Fibroblast of lung (primary cell): ENCODE measurements around the gene NR3C1. TPM values are rescaled to one million over a fixed set of nuclear protein-coding genes. Genes with fewer than 3 reads are reported as not detected.

Experiments used
- DNase-seq, 2 donors: peaks; one replicate each; pipeline versions ENCODE4 v3.0.0 to v3.0.0-alpha.2; 2010; ENCODE audit warnings: low read depth in 2 of 2
- H2AFZ ChIP-seq: 2 replicates; pipeline ENCODE4 v1.5.1; 2012; ENCODE audit warnings: low read length, control low read depth, inconsistent platforms
- H3K27ac ChIP-seq: 2 replicates; pipeline ENCODE4 v1.5.1; 2011; ENCODE audit warnings: low read length, control low read depth; ENCODE audit not compliant: insufficient read depth
- H3K27me3 ChIP-seq: 2 replicates; pipeline ENCODE4 v1.5.1; 2011; ENCODE audit warnings: mild to moderate bottlenecking, low read length; ENCODE audit not compliant: control insufficient read depth, insufficient read depth
- H3K36me3 ChIP-seq: 2 replicates; pipeline ENCODE4 v1.5.1; 2011; ENCODE audit warnings: low read length; ENCODE audit not compliant: control insufficient read depth, insufficient read depth
- H3K4me1 ChIP-seq: 2 replicates; pipeline ENCODE4 v1.5.1; 2011; ENCODE audit warnings: low read length; ENCODE audit not compliant: control insufficient read depth, insufficient read depth; ENCODE audit errors: extremely low read depth
- H3K4me2 ChIP-seq: 2 replicates; pipeline ENCODE4 v1.5.1; 2011; ENCODE audit warnings: low read length, control low read depth; ENCODE audit not compliant: insufficient read depth; ENCODE audit errors: extremely low read depth
- H3K4me3 ChIP-seq, 4 experiments: fragments of 200-600 bp in 1 of 4; sonication (generic) in 1 of 4; replicated peaks in 1 of 4; 2 replicates each; pipeline ENCODE4 v1.5.1; 2011 to 2016; ENCODE audit warnings: low read length in 4 of 4, low read depth in 3 of 4, mild to moderate bottlenecking in 3 of 4, control low read depth in 2 of 4, inconsistent platforms in 1 of 4, mixed read lengths in 1 of 4; ENCODE audit not compliant: insufficient read depth in 1 of 4; ENCODE audit errors: control extremely low read depth in 1 of 4
- H3K79me2 ChIP-seq: 2 replicates; pipeline ENCODE4 v1.5.1; 2012; ENCODE audit warnings: mild to moderate bottlenecking, low read length, inconsistent platforms; ENCODE audit not compliant: control insufficient read depth, insufficient read depth
- H3K9ac ChIP-seq: 2 replicates; pipeline ENCODE4 v1.5.1; 2011; ENCODE audit warnings: mild to moderate bottlenecking, low read length, control low read depth; ENCODE audit not compliant: insufficient read depth
- H3K9me3 ChIP-seq: 2 replicates; pipeline ENCODE4 v1.5.1; 2012; ENCODE audit warnings: low read depth, low read length; ENCODE audit not compliant: control insufficient read depth, insufficient read depth
- H4K20me1 ChIP-seq: 2 replicates; pipeline ENCODE4 v1.5.1; 2011; ENCODE audit warnings: low read length; ENCODE audit not compliant: control insufficient read depth, insufficient read depth; ENCODE audit errors: extremely low read depth
- CTCF ChIP-seq, 2 donors: IDR thresholded peaks in 1 of 2; conservative IDR thresholded peaks in 1 of 2; 1 replicate in 1 of 2; 2 replicates in 1 of 2; pipeline ENCODE4 v1.5.1; 2011 to 2012; ENCODE audit warnings: low read length in 2 of 2, control low read depth in 1 of 2, inconsistent platforms in 1 of 2, low read depth in 1 of 2, mild to moderate bottlenecking in 1 of 2
- EZH2 ChIP-seq: IDR thresholded peaks from 2 replicates; pipeline ENCODE4 v1.5.1; 2012; ENCODE audit warnings: low read length, control low read depth, mild to moderate bottlenecking; ENCODE audit errors: missing control alignments
- polyA plus RNA-seq, 2 donors: library from polyadenylated mRNA; depleted of rRNA in 1 of 2; stranded (reverse) in 1 of 2; unstranded in 1 of 2; fragments of >200 nt; gene quantifications; 2 replicates each; pipeline ENCODE4 v1.2.1, GENCODE V29; 2011 to 2012; ENCODE audit warnings: missing spikeins in 1 of 2
- total RNA-seq: library from RNA; depleted of rRNA; stranded (reverse); fragments of >200 nt; gene quantifications from 2 replicates; pipeline ENCODE4 v1.2.1, GENCODE V29; 2014

Gene NR3C1
- total and polyA plus RNA-seq, 2 donors (not counting 1 experiment from before 2014, with no cell fraction given): 85.3 to 126 TPM

- H3K27ac ChIP-seq: no peak overlapping the region
- H3K4me2 ChIP-seq: no peak overlapping the region
- H3K27me3 ChIP-seq: no peaks in the 10 kb centered on the region
- peaks cover 13% of the 10 kb centered on the region for H3K4me1 ChIP-seq
- no peak overlapping the region for H3K9ac ChIP-seq
- H3K36me3 ChIP-seq: no peaks in the 10 kb centered on the region
- no peaks in the 10 kb centered on the region for H3K9me3 ChIP-seq
- TF ChIP-seq CTCF (conservative IDR thresholded peaks at IDR 0.05 in 1 of 2, IDR thresholded peaks at IDR 0.05 in 1 of 2; ENCODE audit: low read depth in 1 of 2, low read length in 2 of 2): no peak
- TF ChIP-seq EZH2: no peak
- H3K79me2 ChIP-seq: no peaks in the 10 kb centered on the region
- H3K4me3 ChIP-seq: no peak overlapping the region
- H4K20me1 ChIP-seq: no peaks in the 10 kb centered on the region
- DNase-seq: no peak
- no peak overlapping the region for H2AFZ ChIP-seq
These were observed 165.8 kb downstream of the NR3C1 start for GRCh38 chr5:143237664-143238063.

GRCh38 chr5:143236682-143237081 lies 166.8 kb downstream of the NR3C1 start:
- TF ChIP-seq EZH2 (no peak), CTCF (conservative IDR thresholded peaks at IDR 0.05 in 1 of 2, IDR thresholded peaks at IDR 0.05 in 1 of 2; ENCODE audit: low read depth in 1 of 2, low read length in 2 of 2) (no peak)
- no peaks in the 10 kb centered on the region for H3K9me3 ChIP-seq
- H2AFZ ChIP-seq: no peak overlapping the region
- no peaks in the 10 kb centered on the region for H4K20me1 ChIP-seq
- no peak overlapping the region for H3K4me2 ChIP-seq
- H3K4me1 ChIP-seq: peaks cover 9% of the 10 kb centered on the region
- H3K9ac ChIP-seq: no peak overlapping the region
- no peak overlapping the region for H3K4me3 ChIP-seq
- no peak overlapping the region for H3K27ac ChIP-seq
- H3K27me3 ChIP-seq: no peaks in the 10 kb centered on the region
- H3K36me3 ChIP-seq: no peaks in the 10 kb centered on the region
- no peak for DNase-seq
- no peaks in the 10 kb centered on the region for H3K79me2 ChIP-seq

- H3K9me3 ChIP-seq: no peaks in the 10 kb centered on the region
- H3K79me2 ChIP-seq: no peaks in the 10 kb centered on the region
- DNase-seq: peak; percentile 56 to 83
- no peak overlapping the region for H3K27ac ChIP-seq
- no peaks in the 10 kb centered on the region for H4K20me1 ChIP-seq
- H3K4me1 ChIP-seq: peaks cover 9% of the 10 kb centered on the region
- H3K36me3 ChIP-seq: no peaks in the 10 kb centered on the region
- H3K27me3 ChIP-seq: no peaks in the 10 kb centered on the region
- H2AFZ ChIP-seq: no peak overlapping the region
- TF ChIP-seq EZH2: no peak
- TF ChIP-seq CTCF (conservative IDR thresholded peaks at IDR 0.05 in 1 of 2, IDR thresholded peaks at IDR 0.05 in 1 of 2; ENCODE audit: low read depth in 1 of 2, low read length in 2 of 2): no peak
- H3K4me2 ChIP-seq: no peak overlapping the region
- no peak overlapping the region for H3K9ac ChIP-seq
- no peak overlapping the region for H3K4me3 ChIP-seq
These were observed 168.1 kb downstream of the NR3C1 start for GRCh38 chr5:143235423-143235822.
